Measurements from ENCODE around the gene WLS.

Gene WLS

GRCh38 chr1:68128820-68129219 is 103.5 kb downstream of the WLS start:
- no peak for DNase-seq

GRCh38 chr1:68128157-68128556 is 104.2 kb downstream of the WLS start:
- no peak for DNase-seq

- DNase-seq, result no peak
Measured at GRCh38 chr1:68121536-68121935, 110.8 kb downstream of the WLS start.

- no peak for DNase-seq
Measured at GRCh38 chr1:68120136-68120791, 112.1 kb downstream of the WLS start.

- DNase-seq, result no peak
Measured at GRCh38 chr1:68119445-68119844, 112.9 kb downstream of the WLS start.

GRCh38 chr1:68117416-68117815 is 114.9 kb downstream of the WLS start:
- no peak for DNase-seq

GRCh38 chr1:68116643-68117235 is 115.6 kb downstream of the WLS start:
- peak; percentile 18 for DNase-seq

- DNase-seq, result no peak
Measured at GRCh38 chr1:68115308-68115707, 117.0 kb downstream of the WLS start.

GRCh38 chr1:68113966-68114365 is 118.4 kb downstream of the WLS start:
- no peak for DNase-seq

GRCh38 chr1:68112835-68113243 is 119.5 kb downstream of the WLS start:
- no peak for DNase-seq

- no peak for DNase-seq
Measured at GRCh38 chr1:68111519-68112436, 120.5 kb downstream of the WLS start.

- DNase-seq, result no peak
Measured at GRCh38 chr1:68107771-68108170, 124.6 kb downstream of the WLS start.

- DNase-seq, result no peak
Measured at GRCh38 chr1:68103884-68104554, 128.3 kb downstream of the WLS start.

- no peak for DNase-seq
Measured at GRCh38 chr1:68103011-68103545, 129.2 kb downstream of the WLS start.

- no peak for DNase-seq
Measured at GRCh38 chr1:68101829-68102228, 130.5 kb downstream of the WLS start.

- no peak for DNase-seq
Measured at GRCh38 chr1:68100571-68100970, 131.8 kb downstream of the WLS start.

GRCh38 chr1:68093737-68094136 is 138.6 kb downstream of the WLS start:
- no peak for DNase-seq

GRCh38 chr1:68087184-68087583 is 145.1 kb downstream of the WLS start:
- DNase-seq, result no peak

- no peak for DNase-seq
Measured at GRCh38 chr1:68085752-68086151, 146.6 kb downstream of the WLS start.

GRCh38 chr1:68083686-68084085 is 148.6 kb downstream of the WLS start:
- DNase-seq, result no peak

- DNase-seq, result no peak
Measured at GRCh38 chr1:68081775-68082283, 150.5 kb downstream of the WLS start.

GRCh38 chr1:68078647-68079046 is 153.7 kb downstream of the WLS start:
- DNase-seq, result no peak

Data from stimulated activated naive CD4-positive, alpha-beta T cell treated with Interleukin-2 at 50 U/mL for 16 hours (primary cell).